OCI-LY7 (cell line): Measurements from ENCODE around the gene CAMK4. TPM values are rescaled to one million over a fixed set of nuclear protein-coding genes. Genes with fewer than 3 reads are reported as not detected.

ENCODE experiments used
- BruUV-seq: library from RNA; stranded (reverse); fragments of 400-500 nt; replicated peaks from 2 replicates; lab custom pipeline; 2021; lab: Mats Ljungman, UMichigan
- CTCF ChIA-PET: fragments of 300-600 bp; sonication (Branson Sonifier 250); formaldehyde crosslinking; loops from one replicate; lab custom pipeline; 2022; ENCODE audit warnings: antibody characterized with exemption; ENCODE audit not compliant: unreplicated experiment; lab: Charles Lee
- POLR2A ChIA-PET: fragments of 300-600 bp; sonication (Branson Sonifier 250); formaldehyde crosslinking; loops from one replicate; lab custom pipeline; 2022; ENCODE audit warnings: antibody characterized with exemption; lab: Charles Lee
- DNase-seq: peaks from one replicate; pipeline ENCODE4 v3.0.0-alpha.2; 2015; ENCODE audit warnings: low spot score
- H2AFZ ChIP-seq: fragments of 200-600 bp; sonication (generic), shearing (Covaris generic); 2 replicates; pipeline ENCODE4 v1.6.1; 2014; ENCODE audit warnings: mild to moderate bottlenecking, antibody characterized with exemption, low read length, moderate library complexity
- H3K27ac ChIP-seq: fragments of 200-600 bp; sonication (generic); 2 replicates; pipeline ENCODE4 v1.5.1; 2014; ENCODE audit warnings: mixed run types, low read depth, mild to moderate bottlenecking, moderate library complexity, low read length, inconsistent platforms; ENCODE audit not compliant: poor library complexity, severe bottlenecking
- H3K36me3 ChIP-seq: fragments of 200-600 bp; sonication (generic); 2 replicates; pipeline ENCODE4 v1.6.1; 2014; ENCODE audit warnings: mild to moderate bottlenecking, antibody characterized with exemption, low read length, moderate library complexity, mixed read lengths; ENCODE audit not compliant: insufficient read depth
- H3K4me1 ChIP-seq: fragments of 200-600 bp; sonication (generic); 2 replicates; pipeline ENCODE4 v1.5.1; 2014; ENCODE audit warnings: mild to moderate bottlenecking, low read length; ENCODE audit not compliant: insufficient read depth, poor library complexity, severe bottlenecking
- H3K4me2 ChIP-seq: fragments of 200-600 bp; sonication (generic); 2 replicates; pipeline ENCODE4 v1.6.1; 2014; ENCODE audit warnings: mild to moderate bottlenecking, low read length
- H3K4me3 ChIP-seq: fragments of 200-600 bp; sonication (generic); 2 replicates; pipeline ENCODE4 v1.5.1; 2014; ENCODE audit warnings: mild to moderate bottlenecking, low read depth, low read length; ENCODE audit not compliant: poor library complexity, severe bottlenecking
- H3K79me2 ChIP-seq: fragments of 200-600 bp; sonication (generic); 2 replicates; pipeline ENCODE4 v1.6.1; 2016; ENCODE audit warnings: low read depth, mild to moderate bottlenecking, low read length, moderate library complexity, mixed read lengths; ENCODE audit not compliant: insufficient read depth
- H3K9me2 ChIP-seq: fragments of 200-600 bp; sonication (generic); 2 replicates; pipeline ENCODE4 v1.6.1; 2016; ENCODE audit warnings: mild to moderate bottlenecking, low read length, mixed read lengths; ENCODE audit not compliant: insufficient read depth
- H3K9me3 ChIP-seq: fragments of 200-600 bp; sonication (generic); 2 replicates; pipeline ENCODE4 v1.6.1; 2014; ENCODE audit warnings: mild to moderate bottlenecking, mixed run types, low read length, mixed read lengths
- H4K20me1 ChIP-seq: fragments of 200-600 bp; sonication (generic); 2 replicates; pipeline ENCODE4 v1.6.1; 2014; ENCODE audit warnings: mild to moderate bottlenecking, antibody characterized with exemption, low read length, moderate library complexity, mixed read lengths; ENCODE audit not compliant: insufficient read depth
- CTCF ChIP-seq: fragments of 200-600 bp; sonication (generic); conservative IDR thresholded peaks from 2 replicates; pipeline ENCODE4 v1.5.1; 2014; ENCODE audit warnings: mild to moderate bottlenecking, antibody characterized with exemption, low read length, moderate library complexity, mixed read lengths
- EZH2phosphoT487 ChIP-seq: fragments of 200-600 bp; sonication (generic); IDR thresholded peaks from 2 replicates; pipeline ENCODE4 v1.6.1; 2018; ENCODE audit warnings: low read depth, borderline replicate concordance, mild to moderate bottlenecking, mixed run types, antibody characterized with exemption, low read length, moderate library complexity, mixed read lengths
- intact Hi-C: fragments of 100-400 bp; cut with micrococcal nuclease; formaldehyde crosslinking; loops from one replicate; pipeline ENCODE4 v1.10.0; 2022; ENCODE audit not compliant: unreplicated experiment
- total RNA-seq, 2 experiments: library from RNA; depleted of rRNA in 1 of 2; stranded (reverse); fragments of >200 nt in 1 of 2; shearing (Covaris generic) in 1 of 2; gene quantifications; 2 replicates each; pipeline ENCODE4 v1.2.3, GENCODE V29; 2014 to 2022

The CAMK4 gene
- total RNA-seq, 2 experiments from 2014 or later = 25.4 to 40.2 TPM

- ChIA-PET CTCF (no interaction called here), POLR2A (no interaction called here)
- Histone ChIP-seq H3K9me3 (0 out of 2 replicates have a peak, but pooled peaks cover 4% of the 10 kb centered on the region), H3K4me1 (no peaks in the 10 kb centered on the region), H3K36me3 (no peaks in the 10 kb centered on the region), H4K20me1 (no peaks in the 10 kb centered on the region), H3K27ac (no peak overlapping the region), H3K79me2 (no peaks in the 10 kb centered on the region), H2AFZ (no peak overlapping the region), H3K4me3 (no peak overlapping the region), H3K9me2 (no peaks in the 10 kb centered on the region), H3K4me2 (no peak overlapping the region)
- DNase-seq = no peak
- TF ChIP-seq EZH2phosphoT487 = no peak
- no peak for TF ChIP-seq CTCF
- intact Hi-C loops = no loop called here
- BruUV-seq = no TSS peak
Measured at GRCh38 chr5:111398013-111398412, 173.8 kb downstream of the CAMK4 start.

GRCh38 chr5:111399113-111399512 lies 174.9 kb downstream of the CAMK4 start:
- Histone ChIP-seq H3K9me2 (no peaks in the 10 kb centered on the region), H3K9me3 (0 out of 2 replicates have a peak, but pooled peaks cover 4% of the 10 kb centered on the region), H3K4me2 (no peak overlapping the region), H4K20me1 (no peaks in the 10 kb centered on the region), H3K4me1 (no peaks in the 10 kb centered on the region), H3K36me3 (no peaks in the 10 kb centered on the region), H3K27ac (no peak overlapping the region), H3K79me2 (no peaks in the 10 kb centered on the region), H2AFZ (no peak overlapping the region), H3K4me3 (no peak overlapping the region)
- CTCF ChIA-PET = no interaction called here
- no peak for DNase-seq
- POLR2A ChIA-PET = interaction anchor here (0.7 kb wide), 1 partner anchor 106 kb away, joined by 3 read pairs; no protein-coding TSS in a partner anchor
- no peak for TF ChIP-seq EZH2phosphoT487
- no peak for TF ChIP-seq CTCF
- intact Hi-C loops = no loop called here
- no TSS peak for BruUV-seq

GRCh38 chr5:111401906-111402305 lies 177.7 kb downstream of the CAMK4 start:
- TF ChIP-seq CTCF = no peak
- TF ChIP-seq EZH2phosphoT487 = no peak

More at GRCh38 chr5:111401906-111402305, 177.7 kb downstream of the CAMK4 start:
- H4K20me1 ChIP-seq = no peaks in the 10 kb centered on the region
- no peaks in the 10 kb centered on the region for H3K9me2 ChIP-seq
- no peak overlapping the region for H3K4me3 ChIP-seq
- POLR2A ChIA-PET = no interaction called here
- no peaks in the 10 kb centered on the region for H3K36me3 ChIP-seq
- no peak overlapping the region for H2AFZ ChIP-seq
- no peaks in the 10 kb centered on the region for H3K4me1 ChIP-seq
- H3K27ac ChIP-seq = no peak overlapping the region
- DNase-seq = no peak
- intact Hi-C loops = no loop called here
- no TSS peak for BruUV-seq
- no peaks in the 10 kb centered on the region for H3K79me2 ChIP-seq
- CTCF ChIA-PET = no interaction called here
- H3K9me3 ChIP-seq = 0 out of 2 replicates have a peak, but pooled peaks cover 4% of the 10 kb centered on the region
- H3K4me2 ChIP-seq = no peak overlapping the region
